GM12878 (cell line): ENCODE results near the gene SARS1. TPM values are rescaled to one million over a fixed set of nuclear protein-coding genes. Genes with fewer than 3 reads are reported as not detected.

Source experiments
- ATAC-seq: fragments of 200-7000 bp; cut with Tn5 transposase; 3 replicates; pipeline ENCODE4 v1.9.1; 2020; ENCODE audit warnings: mild to moderate bottlenecking, moderate library complexity
- BruUV-seq: library from RNA; stranded (reverse); fragments of 400-500 nt; replicated peaks from 2 replicates; lab custom pipeline; 2021; lab: Mats Ljungman, UMichigan
- CTCF ChIA-PET: fragments of 300-600 bp; sonication (Branson Sonifier 250); formaldehyde crosslinking; extraction: SDS; loops from one replicate; lab custom pipeline; 2021; ENCODE audit warnings: inconsistent platforms; lab: Yijun Ruan, JAX
- POLR2A ChIA-PET: fragments of 350-600 bp; formaldehyde crosslinking; extraction: SDS; loops from one replicate; lab custom pipeline; 2021; ENCODE audit warnings: inconsistent platforms; lab: Charles Lee
- RAD21 ChIA-PET: fragments of 300-600 bp; sonication (Branson Sonifier 250); formaldehyde crosslinking; loops from one replicate; lab custom pipeline; 2023; ENCODE audit warnings: antibody characterized with exemption; ENCODE audit not compliant: unreplicated experiment; lab: Charles Lee
- SMC1A ChIA-PET: fragments of 300-600 bp; sonication (Branson Sonifier 250); formaldehyde crosslinking; loops from one replicate; lab custom pipeline; 2023; ENCODE audit not compliant: unreplicated experiment, uncharacterized antibody; lab: Charles Lee
- DNase-seq: peaks from one replicate; pipeline ENCODE4 v3.0.0-alpha.2; 2011; ENCODE audit warnings: low read depth, low spot score
- FAIRE-seq: peaks from 3 replicates; lab custom pipeline; 2011; peaks lifted over from hg19 to GRCh38; lab: Jason Lieb, UNC
- H2AFZ ChIP-seq: 2 replicates; pipeline ENCODE4 v1.6.0; 2011; ENCODE audit warnings: low read depth, low read length, control low read depth; ENCODE audit not compliant: control insufficient read depth
- H3K27ac ChIP-seq: 2 replicates; pipeline ENCODE4 v1.5.1; 2011; ENCODE audit warnings: control low read depth; ENCODE audit not compliant: control insufficient read depth, insufficient read depth
- H3K27me3 ChIP-seq, 2 experiments: replicated peaks in 1 of 2; 2 replicates each; pipeline versions ENCODE4 v1.6.0 to v1.6.1; 2011; ENCODE audit warnings: low read length in 1 of 2; ENCODE audit not compliant: control insufficient read depth in 2 of 2, insufficient read depth in 2 of 2
- H3K36me3 ChIP-seq, 2 experiments: 2 replicates each; pipeline ENCODE4 v1.5.1; 2011; ENCODE audit warnings: low read length in 1 of 2; ENCODE audit not compliant: control insufficient read depth in 2 of 2, insufficient read depth in 2 of 2
- H3K4me1 ChIP-seq: 2 replicates; pipeline ENCODE4 v1.6.1; 2011; ENCODE audit warnings: mild to moderate bottlenecking, low read length, moderate library complexity, mixed read lengths; ENCODE audit not compliant: control insufficient read depth, insufficient read depth
- H3K4me2 ChIP-seq: 2 replicates; pipeline ENCODE4 v1.6.0; 2011; ENCODE audit warnings: control low read depth; ENCODE audit not compliant: control insufficient read depth, insufficient read depth
- H3K4me3 ChIP-seq: fragments of 200-600 bp; sonication (generic); 2 replicates; pipeline ENCODE4 v1.5.1; 2016
- H3K79me2 ChIP-seq: 2 replicates; pipeline ENCODE4 v1.6.0; 2011; ENCODE audit warnings: low read length; ENCODE audit not compliant: control insufficient read depth, insufficient read depth
- H3K9ac ChIP-seq: 2 replicates; pipeline ENCODE4 v1.8.0; 2011; ENCODE audit warnings: low read length, control low read depth, mixed read lengths; ENCODE audit not compliant: control insufficient read depth, insufficient read depth
- H3K9me3 ChIP-seq: replicated peaks from 3 replicates; pipeline ENCODE4 v1.5.1; 2011; ENCODE audit warnings: mild to moderate bottlenecking, low read length; ENCODE audit not compliant: control insufficient read depth, insufficient read depth
- H4K20me1 ChIP-seq: 2 replicates; pipeline ENCODE4 v1.6.0; 2011; ENCODE audit not compliant: control insufficient read depth, insufficient read depth
- BACH1 ChIP-seq: fragments of 450-650 bp; IDR thresholded peaks from 2 replicates; pipeline ENCODE4 v1.6.1; 2017; ENCODE audit warnings: mild to moderate bottlenecking, borderline replicate concordance
- GABPA ChIP-seq: IDR thresholded peaks from 2 replicates; pipeline ENCODE4 v1.6.1; 2014; ENCODE audit warnings: antibody characterized with exemption, low read depth, mild to moderate bottlenecking, inconsistent platforms
- IRF3 ChIP-seq: fragments of 450-650 bp; IDR thresholded peaks from 2 replicates; pipeline ENCODE4 v1.6.1; 2014; ENCODE audit warnings: mild to moderate bottlenecking
- IRF4 ChIP-seq: IDR thresholded peaks from 2 replicates; pipeline ENCODE4 v1.6.1; 2011; ENCODE audit warnings: low read depth, low read length
- KAT2A ChIP-seq: conservative IDR thresholded peaks from 2 replicates; pipeline ENCODE4 v1.6.1; 2011; ENCODE audit warnings: low read depth, low read length; ENCODE audit not compliant: control insufficient read depth
- MLLT1 ChIP-seq: fragments of 450-650 bp; IDR thresholded peaks from 2 replicates; pipeline ENCODE4 v1.6.1; 2016; ENCODE audit warnings: mild to moderate bottlenecking
- PAX5 ChIP-seq: IDR thresholded peaks from 2 replicates; pipeline ENCODE4 v1.6.1; 2011; ENCODE audit warnings: low read depth, low read length, borderline replicate concordance
- PBX3 ChIP-seq: IDR thresholded peaks from 2 replicates; pipeline ENCODE4 v1.6.1; 2011; ENCODE audit warnings: mild to moderate bottlenecking, low read depth, low read length, moderate library complexity; ENCODE audit not compliant: insufficient replicate concordance
- RFX5 ChIP-seq: IDR thresholded peaks from 2 replicates; pipeline ENCODE4 v1.6.1; 2011; ENCODE audit warnings: low read depth, low read length, improper control_type of control experiment
- SMC3 ChIP-seq: IDR thresholded peaks from 2 replicates; pipeline ENCODE4 v1.6.1; 2011; ENCODE audit warnings: low read length, improper control_type of control experiment, borderline replicate concordance
- STAT1 ChIP-seq: fragments of 450-650 bp; conservative IDR thresholded peaks from 2 replicates; pipeline ENCODE4 v1.6.1; 2014; ENCODE audit warnings: antibody characterized with exemption, mild to moderate bottlenecking
- SUZ12 ChIP-seq: fragments of 200-600 bp; sonication (generic); IDR thresholded peaks from one replicate; pipeline ENCODE4 v1.6.1; 2018; ENCODE audit warnings: antibody characterized with exemption, mild to moderate bottlenecking; ENCODE audit not compliant: unreplicated experiment
- WGBS: methylation state at CpG from one replicate; pipeline ENCODE4 v1.1.6; 2016; ENCODE audit warnings: low lambda C conversion rate; ENCODE audit not compliant: insufficient replicate concordance, insufficient coverage; ENCODE audit errors: missing lambda C conversion rate; 5-methylcytosine and 5-hydroxymethylcytosine counted together
- in situ Hi-C: fragments of 300-500 bp; cut with MboI; formaldehyde crosslinking; loops from 9 replicates; pipeline ENCODE4 v1.14.3; 2018; ENCODE audit warnings: mixed read lengths
- intact Hi-C: fragments of 100-400 bp; cut with micrococcal nuclease; formaldehyde crosslinking; loops from one replicate; pipeline ENCODE4 v1.14.2; 2022; ENCODE audit not compliant: unreplicated experiment
- polyA plus RNA-seq, 11 experiments: library from polyadenylated mRNA; depleted of rRNA in 4 of 11; unstranded in 6 of 11; stranded (reverse) in 5 of 11; fragments of >200 nt; fragmentation: Nextera tagmentation in 4 of 11; fragmentation: Illumina TruSeq in 1 of 11; extraction: Ambion mirVana in 4 of 11; extraction: Trizol in 1 of 11; gene quantifications; 1 replicate in 1 of 11; 2 replicates in 10 of 11; pipeline versions ENCODE4 v1.2.1 to v1.2.3, GENCODE V29; 2011 to 2016; ENCODE audit warnings: inconsistent platforms in 2 of 11, missing spikeins in 2 of 11, low read depth in 1 of 11
- total RNA-seq, 4 experiments: library from RNA; depleted of rRNA in 3 of 4; stranded (reverse); fragments of >200 nt in 3 of 4; fragmentation: Illumina TruSeq in 1 of 4; extraction: Trizol in 1 of 4; gene quantifications; 2 replicates each; pipeline versions ENCODE4 v1.2.1 to v1.2.3, GENCODE V29; 2013 to 2021

Gene SARS1
- total and polyA plus RNA-seq, 10 of the 15 experiments (the other 5 are each of a cell fraction or from before 2014, with no cell fraction given), result 103 to 202 (median 138) TPM

GRCh38 chr1:109256085-109256484 lies 42.4 kb downstream of the SARS1 start (continued):
- TF ChIP-seq MLLT1 (no peak), PBX3 (no peak), BACH1 (no peak), SMC3 (no peak)

GRCh38 chr1:109256971-109257681 lies 43.4 kb downstream of the SARS1 start:
- Histone ChIP-seq H3K9ac (no peak overlapping the region), H4K20me1 (no peaks in the 10 kb centered on the region), H2AFZ (no peak overlapping the region), H3K27me3 (no peaks in the 10 kb centered on the region; a peak in 1 of 4 replicates), H3K4me1 (no peaks in the 10 kb centered on the region), H3K27ac (no peak overlapping the region), H3K36me3 (no peaks in the 10 kb centered on the region), H3K4me2 (no peak overlapping the region), H3K9me3 (no peaks in the 10 kb centered on the region), H3K79me2 (no peaks in the 10 kb centered on the region), H3K4me3 (no peak overlapping the region)
- SMC1A ChIA-PET, result interaction anchor here (0.6 kb wide), 1 partner anchor 94 kb away, joined by 4 read pairs; no protein-coding TSS in a partner anchor
- DNase-seq, result no peak
- RAD21 ChIA-PET, result interaction anchor here (0.8 kb wide), 1 partner anchor 26 kb away, joined by 3 read pairs; the partner anchor contains the start of gene PSRC1
- in situ Hi-C loops (no loop called here), intact Hi-C loops (no loop called here)
- FAIRE-seq, result no peak
- CTCF ChIA-PET, result interaction anchor here (0.9 to 1.4 kb wide), 3 partner anchors 9 to 275 kb away, joined by 3 to 4 read pairs (median 4); no protein-coding TSS in a partner anchor
- ATAC-seq, result no peak
- WGBS, result 49% methylated on average over 3 of the region's 5 CpGs
- no TSS peak for BruUV-seq
- no peak for TF ChIP-seq GABPA
- TF ChIP-seq KAT2A, result no peak
- no peak for TF ChIP-seq PAX5
- TF ChIP-seq STAT1, result no peak
- no peak for TF ChIP-seq SUZ12
- no peak for TF ChIP-seq IRF3
- TF ChIP-seq IRF4, result no peak
- no peak for TF ChIP-seq RFX5
- POLR2A ChIA-PET, result interaction anchor here (0.7 kb wide), 1 partner anchor 166 kb away, joined by 4 read pairs; no protein-coding TSS in a partner anchor
